OCI-LY1 (cell line): ENCODE results near the gene TM9SF4.

ENCODE experiments used
- EZH2 ChIP-seq: fragments of 200-600 bp; sonication (generic), shearing (Covaris generic); IDR thresholded peaks from 2 replicates; pipeline ENCODE4 v1.8.0; 2017; ENCODE audit warnings: borderline replicate concordance, mixed run types, mild to moderate bottlenecking, antibody characterized with exemption, low read length, moderate library complexity, mixed read lengths
- TF ChIP-seq, protein P1 (sequence below): fragments of 200-600 bp; sonication (generic), shearing (Covaris generic); IDR thresholded peaks from 2 replicates; pipeline ENCODE4 v1.5.1; 2017; ENCODE audit warnings: mild to moderate bottlenecking, antibody characterized with exemption, low read length, moderate library complexity, mixed read lengths

DNA sequence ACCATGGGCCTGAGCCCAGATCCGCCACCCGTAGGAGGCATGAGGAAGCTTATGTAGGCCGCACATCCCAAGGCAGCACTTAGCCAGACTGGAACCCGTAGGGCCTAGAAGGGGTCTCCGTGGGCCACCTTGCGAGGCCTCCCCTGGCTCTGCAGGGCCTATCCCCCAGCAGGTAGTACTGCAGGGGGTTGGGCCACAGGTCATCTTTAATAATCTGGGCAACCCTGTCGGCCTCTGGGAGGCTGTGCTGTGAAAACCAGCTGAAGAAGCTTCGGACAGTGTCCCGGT is 79.6 kb downstream of the TM9SF4 start:
- TF ChIP-seq, protein P1, sequence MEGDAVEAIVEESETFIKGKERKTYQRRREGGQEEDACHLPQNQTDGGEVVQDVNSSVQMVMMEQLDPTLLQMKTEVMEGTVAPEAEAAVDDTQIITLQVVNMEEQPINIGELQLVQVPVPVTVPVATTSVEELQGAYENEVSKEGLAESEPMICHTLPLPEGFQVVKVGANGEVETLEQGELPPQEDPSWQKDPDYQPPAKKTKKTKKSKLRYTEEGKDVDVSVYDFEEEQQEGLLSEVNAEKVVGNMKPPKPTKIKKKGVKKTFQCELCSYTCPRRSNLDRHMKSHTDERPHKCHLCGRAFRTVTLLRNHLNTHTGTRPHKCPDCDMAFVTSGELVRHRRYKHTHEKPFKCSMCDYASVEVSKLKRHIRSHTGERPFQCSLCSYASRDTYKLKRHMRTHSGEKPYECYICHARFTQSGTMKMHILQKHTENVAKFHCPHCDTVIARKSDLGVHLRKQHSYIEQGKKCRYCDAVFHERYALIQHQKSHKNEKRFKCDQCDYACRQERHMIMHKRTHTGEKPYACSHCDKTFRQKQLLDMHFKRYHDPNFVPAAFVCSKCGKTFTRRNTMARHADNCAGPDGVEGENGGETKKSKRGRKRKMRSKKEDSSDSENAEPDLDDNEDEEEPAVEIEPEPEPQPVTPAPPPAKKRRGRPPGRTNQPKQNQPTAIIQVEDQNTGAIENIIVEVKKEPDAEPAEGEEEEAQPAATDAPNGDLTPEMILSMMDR, result no peak
- TF ChIP-seq EZH2, result no peak
